Activated CD4-positive, alpha-beta T cell treated with anti-CD3 and anti-CD28 coated beads, Interleukin-2, amount 50 U/mL, for 16 hours (primary cell): Measurements from ENCODE around the gene LSM3.
"Not testable (repeated sequence)": the region's sequence is repeated elsewhere in the genome, so short reads cannot be mapped to it uniquely, and the experiment has no call there.

Source experiments
- DNase-seq: peaks from one replicate; pipeline ENCODE4 v3.0.0-alpha.2; 2020

LSM3 gene

GRCh38 chr3:14223595-14223994 is 45.0 kb downstream of the LSM3 start:
- DNase-seq: no peak

DNA sequence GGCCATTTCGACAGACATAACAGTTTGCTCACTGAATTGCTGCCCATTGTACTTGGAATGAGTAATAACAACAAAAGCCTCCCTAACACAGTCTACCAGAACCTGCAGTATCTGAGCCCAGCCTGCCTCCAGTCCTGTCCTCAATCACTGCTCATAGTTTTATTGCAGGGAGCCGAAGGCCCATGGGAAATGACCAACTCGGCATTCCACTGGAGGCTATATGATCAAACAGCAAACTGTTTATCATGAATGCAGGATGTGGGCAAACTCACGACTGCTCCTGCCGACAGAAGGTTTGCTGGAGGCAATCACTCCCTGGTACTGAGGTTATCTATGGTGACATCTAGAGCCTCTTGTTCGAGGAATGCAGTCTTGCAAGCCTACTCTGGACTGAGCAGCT is 46.3 kb downstream of the LSM3 start:
- no peak for DNase-seq

DNA sequence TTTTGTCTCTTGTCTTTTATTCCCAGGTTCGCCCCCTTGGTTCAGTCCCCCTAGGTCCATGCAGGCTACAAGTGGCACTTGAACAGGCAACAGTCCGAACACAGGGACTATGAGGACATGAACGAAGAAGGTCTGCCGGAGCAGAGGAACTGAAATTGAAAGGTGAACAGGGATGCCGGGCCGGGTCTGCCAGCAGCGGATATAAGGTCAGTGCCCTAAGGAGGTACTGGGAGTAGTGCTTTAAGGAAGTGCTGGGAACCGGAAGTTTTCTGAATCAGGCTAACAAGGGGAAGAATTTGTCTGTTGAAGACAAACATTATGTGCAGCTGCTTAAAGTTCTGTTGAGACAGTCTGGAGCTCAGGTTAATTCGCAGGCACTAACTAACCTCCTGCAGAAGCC is 46.8 kb downstream of the LSM3 start:
- no peak for DNase-seq

DNA sequence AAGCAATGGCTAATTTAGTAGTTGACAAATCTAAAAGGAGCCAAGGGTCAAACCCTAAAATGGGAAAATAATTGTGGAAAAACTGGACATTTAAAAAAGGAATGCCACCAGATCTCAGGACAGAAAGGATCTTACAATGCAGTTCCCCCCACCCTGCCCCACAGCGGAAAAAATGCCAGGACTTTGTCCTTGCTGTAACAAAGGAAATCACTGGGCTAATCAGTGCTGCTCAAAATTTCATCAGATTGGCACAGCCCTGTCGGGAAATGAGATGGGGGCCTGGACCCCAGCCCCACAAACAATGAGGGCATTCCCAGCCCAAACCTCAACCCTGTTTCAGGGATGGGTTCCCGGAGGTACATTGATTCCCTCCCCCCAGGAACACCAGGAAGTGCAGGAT is 47.7 kb downstream of the LSM3 start:
- not testable (repeated sequence) for DNase-seq

GRCh38 chr3:14227856-14228255 is 49.2 kb downstream of the LSM3 start:
- no peak for DNase-seq

- no peak for DNase-seq
These were observed 50.3 kb downstream of the LSM3 start for GRCh38 chr3:14228681-14229470.

DNA sequence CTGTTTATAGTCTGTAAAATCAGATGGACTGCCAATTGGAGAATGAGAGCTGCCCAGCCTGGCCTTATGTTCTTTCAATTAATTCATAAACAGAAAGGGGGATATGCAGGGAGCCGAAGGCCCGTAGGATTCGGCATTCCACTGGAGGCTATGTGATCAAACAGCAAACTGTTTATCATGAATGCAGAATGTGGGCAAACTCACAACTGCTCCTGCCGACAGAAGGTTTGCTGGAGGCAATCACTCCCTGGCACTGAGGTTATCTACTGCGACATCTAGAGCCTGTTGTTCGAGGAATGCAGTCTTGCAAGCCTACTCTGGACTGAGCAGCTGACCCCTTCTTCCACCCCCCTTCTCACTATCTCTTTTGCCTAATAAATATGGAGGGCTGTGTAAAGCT is 51.1 kb downstream of the LSM3 start:
- DNase-seq: not testable (repeated sequence)

DNA sequence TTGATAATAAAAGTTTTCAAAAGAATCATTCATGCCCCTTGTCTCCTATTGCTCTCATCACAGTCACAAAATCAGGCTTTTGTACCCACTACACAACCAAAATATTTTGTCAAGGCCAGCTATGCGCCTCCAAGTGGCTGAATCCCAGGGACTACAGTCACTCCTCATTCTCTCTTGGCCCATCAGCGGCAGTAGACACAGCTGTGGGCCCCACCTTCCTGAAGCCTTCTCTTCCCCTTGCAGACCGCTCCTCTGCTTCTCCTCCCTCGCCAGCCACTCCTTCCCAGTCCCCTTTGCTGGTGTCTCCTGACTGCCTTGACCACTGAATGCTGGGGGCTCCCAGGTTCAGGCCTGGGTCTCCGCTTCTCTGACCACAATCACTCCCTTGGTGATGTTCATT is 52.1 kb downstream of the LSM3 start:
- no peak for DNase-seq

DNA sequence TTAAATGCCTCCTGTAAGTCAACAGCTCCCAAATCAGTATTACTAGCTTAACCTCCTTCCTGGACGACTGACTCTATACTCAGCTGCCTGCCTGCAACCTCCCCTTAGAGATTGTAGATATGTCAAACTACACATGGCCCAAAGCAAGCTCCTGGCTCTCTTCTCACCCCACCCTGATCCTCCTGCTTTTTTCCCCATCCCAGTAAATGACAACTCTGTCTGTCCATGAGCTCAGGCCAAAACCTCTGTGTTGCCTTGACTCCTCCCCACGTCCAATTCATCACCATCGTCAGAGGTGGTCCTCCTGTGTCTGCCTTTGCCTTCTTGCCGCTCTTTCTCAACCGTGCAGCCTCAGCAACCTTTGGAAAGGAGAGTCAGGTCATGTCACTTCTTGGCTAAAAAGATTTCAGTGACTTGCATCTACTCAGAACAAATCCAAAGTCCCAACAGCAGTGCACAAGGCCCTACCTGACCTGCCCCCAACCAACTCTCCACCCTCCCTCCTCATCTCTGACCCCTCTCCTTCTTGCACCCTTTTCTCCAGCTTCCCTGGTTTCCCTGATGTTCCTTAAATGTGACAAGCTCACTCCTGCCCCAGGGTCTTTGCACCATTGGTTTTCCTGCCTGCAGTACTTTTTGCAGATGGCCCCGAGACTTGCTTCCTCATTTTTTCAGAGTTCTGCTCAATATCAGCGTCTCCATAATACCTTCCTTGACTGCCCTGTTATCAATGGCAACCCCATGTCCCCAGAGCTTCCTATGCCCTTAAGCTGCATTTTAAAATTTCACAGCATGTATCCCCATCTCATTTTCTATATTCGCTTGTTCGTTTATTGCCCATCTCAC is 52.8 kb downstream of the LSM3 start:
- no peak for DNase-seq

GRCh38 chr3:14231998-14232501 is 53.4 kb downstream of the LSM3 start:
- DNase-seq: no peak

DNA sequence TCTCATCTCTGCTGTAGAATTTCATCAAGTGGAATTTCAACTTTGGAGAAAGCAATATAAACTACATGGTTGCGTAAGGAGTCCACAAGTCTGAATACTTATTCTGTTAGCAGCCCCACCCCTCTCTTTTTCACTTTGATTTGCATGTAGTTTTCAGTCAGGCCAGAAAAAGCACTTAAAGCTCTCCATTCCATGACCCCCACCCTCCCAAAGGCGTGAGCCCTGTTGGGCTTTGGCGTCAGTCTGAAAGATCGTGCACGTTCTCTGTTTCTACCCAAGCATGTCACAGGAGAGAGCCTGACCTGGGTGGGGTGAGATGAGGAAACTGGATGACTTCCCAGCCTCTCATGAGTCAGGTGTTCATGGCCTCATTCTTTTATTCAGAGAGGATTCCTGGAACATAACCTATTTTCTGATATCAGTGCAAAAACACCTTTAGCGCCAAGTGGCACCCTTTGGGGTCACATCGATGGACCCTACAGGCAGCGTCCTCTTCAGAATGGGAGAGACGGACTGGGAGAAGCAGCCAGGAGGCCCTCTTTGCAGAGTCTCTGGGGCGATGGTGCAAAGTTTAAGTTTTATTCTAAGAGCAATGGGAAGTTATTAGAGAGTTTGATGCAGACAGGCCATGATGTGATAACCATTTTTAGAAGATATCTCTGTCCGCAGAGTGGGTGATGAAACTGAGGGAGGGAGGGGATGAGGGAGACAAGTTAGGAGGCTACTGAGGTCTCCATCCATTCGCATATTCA is 55.8 kb downstream of the LSM3 start:
- no peak for DNase-seq

DNA sequence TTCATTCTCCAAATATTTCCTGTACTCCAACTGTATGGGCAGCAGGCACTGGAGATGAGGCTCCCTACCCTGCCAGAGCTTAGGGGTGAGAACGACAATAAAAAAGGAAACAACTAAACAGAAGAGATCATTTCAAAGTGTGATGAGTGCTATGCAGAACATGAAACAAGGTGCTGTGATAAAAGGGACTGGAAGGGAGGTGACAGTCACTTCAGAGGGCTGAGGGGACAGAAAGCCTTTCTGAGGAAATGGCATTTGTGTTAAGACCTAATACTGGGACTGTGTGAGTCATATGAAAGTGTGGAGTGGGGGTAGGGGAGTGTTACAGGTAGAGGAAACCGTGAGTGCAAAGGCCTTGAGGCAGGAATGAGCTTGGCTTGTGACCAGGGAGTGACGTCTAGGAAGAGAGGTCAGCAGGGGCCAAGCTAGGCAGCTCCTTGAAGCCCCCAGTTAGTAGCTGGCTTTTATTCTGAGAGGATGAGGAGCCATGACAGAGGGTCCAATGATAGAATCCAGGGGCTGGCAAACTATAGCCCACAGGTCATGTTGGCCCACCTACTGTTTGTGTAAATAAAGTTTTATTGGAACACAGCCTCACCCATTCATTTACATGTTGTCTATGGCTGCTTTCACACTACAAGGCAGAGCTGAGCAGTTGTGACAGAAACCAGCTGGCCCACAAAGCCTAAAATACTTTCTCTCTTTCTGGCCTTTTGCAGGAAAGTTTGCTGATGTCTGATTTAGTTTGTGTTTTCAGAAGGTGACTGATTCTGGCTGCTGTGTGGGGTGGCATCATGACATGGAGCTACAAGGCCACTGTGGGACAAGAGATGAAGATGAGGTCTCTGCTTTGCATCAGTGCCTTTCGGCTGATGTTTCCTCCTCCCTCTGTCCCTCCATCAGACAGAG is 56.6 kb downstream of the LSM3 start:
- DNase-seq: no peak

DNA sequence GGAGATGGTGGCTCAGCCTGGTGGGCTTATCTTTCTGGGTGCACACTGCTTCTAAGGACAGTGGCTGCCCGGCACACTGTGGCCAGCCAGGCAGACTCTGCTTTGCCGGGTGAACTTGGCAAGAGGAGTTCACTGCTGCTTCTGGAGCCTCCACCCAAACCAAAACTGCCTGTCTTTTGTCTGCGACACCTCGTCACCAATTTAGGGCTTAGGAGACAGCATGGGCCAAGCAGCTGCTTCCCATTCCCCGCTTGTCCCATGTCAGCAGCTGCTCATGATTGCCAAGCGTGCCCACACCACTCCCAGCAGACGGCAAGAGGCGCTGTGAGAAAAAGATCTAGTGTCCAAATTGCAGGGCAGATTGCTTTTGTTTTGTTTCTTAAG is 57.3 kb downstream of the LSM3 start:
- DNase-seq: no peak

DNA sequence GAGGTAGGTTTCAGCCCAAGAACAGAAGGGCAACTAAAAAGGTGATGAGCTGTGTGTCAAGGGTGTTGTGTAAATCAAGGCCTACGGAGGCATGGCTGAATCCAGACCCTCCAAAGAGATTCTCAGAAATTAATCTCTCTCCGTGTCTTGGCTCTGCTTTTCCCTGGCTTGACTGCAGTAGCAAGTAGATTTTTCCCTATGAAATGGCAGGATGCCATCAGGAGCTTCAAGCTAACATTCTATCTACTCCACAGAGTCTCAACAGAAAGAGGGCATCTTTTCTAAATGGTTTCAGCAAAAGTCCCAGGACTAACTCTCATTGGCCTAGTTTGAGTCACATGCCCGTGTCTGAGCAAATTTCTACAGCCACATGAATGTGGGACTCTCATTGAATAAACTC is 58.3 kb downstream of the LSM3 start:
- no peak for DNase-seq

DNA sequence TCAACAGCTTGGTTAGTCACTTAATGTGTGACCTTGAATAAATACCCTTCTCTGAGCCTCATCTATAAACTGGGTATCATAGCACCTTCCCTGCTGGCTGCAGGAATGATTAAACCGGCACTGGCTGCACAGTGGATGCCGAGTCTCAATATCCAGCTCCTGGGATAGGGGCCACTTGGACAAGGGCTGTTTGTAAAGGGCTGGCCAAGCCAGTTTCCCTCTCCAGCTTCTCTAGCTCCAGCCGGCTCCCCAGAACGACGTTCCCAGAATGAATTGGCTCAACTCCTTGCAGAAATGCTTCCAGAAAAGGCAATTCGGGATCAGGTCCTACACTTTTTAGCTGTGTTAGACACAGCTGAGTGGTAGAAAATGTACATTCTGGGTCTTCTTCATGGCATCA is 58.8 kb downstream of the LSM3 start:
- DNase-seq: no peak

- DNase-seq: no peak
These were observed 59.7 kb downstream of the LSM3 start for GRCh38 chr3:14238356-14238755.

- DNase-seq: no peak
These were observed 60.3 kb downstream of the LSM3 start for GRCh38 chr3:14238930-14239329.

DNA sequence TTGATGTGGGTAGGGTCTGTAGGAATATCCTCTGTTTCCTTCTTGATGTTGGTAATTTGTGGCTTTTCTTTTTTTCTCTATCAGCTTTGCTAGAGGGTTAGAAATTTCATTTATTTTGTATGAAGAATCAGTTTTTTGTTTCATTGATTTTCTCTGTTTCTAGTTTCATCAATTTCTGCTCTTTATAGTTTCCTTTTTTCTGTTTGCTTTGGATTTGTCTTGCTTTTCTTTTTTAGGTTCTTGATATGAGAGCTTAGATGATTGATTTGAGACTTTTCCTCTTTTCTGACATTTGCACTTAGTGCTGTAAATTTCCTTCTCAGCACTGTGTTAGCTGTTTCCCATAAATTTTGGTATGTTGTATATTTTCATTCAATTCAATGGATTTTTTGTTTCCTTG is 61.3 kb downstream of the LSM3 start:
- no peak for DNase-seq

DNA sequence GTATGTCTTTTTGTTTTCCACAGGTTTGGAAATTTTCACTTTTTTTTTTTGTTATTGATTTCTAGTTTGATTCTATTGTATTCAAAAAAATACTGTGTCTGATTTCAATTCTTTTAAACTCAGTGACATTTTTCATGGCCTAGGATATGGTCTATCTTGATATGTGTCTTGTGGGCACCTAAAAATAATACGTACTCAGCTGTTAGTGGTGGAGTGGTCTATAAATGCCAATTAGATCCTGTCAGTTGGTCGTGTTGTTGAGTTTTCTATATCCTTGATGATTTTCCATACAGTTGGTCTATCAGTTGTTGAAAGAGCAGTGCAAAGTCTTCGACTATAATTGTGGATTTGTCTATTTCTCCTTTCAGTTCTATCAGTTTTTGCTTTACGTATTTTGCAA is 61.7 kb downstream of the LSM3 start:
- no peak for DNase-seq

DNA sequence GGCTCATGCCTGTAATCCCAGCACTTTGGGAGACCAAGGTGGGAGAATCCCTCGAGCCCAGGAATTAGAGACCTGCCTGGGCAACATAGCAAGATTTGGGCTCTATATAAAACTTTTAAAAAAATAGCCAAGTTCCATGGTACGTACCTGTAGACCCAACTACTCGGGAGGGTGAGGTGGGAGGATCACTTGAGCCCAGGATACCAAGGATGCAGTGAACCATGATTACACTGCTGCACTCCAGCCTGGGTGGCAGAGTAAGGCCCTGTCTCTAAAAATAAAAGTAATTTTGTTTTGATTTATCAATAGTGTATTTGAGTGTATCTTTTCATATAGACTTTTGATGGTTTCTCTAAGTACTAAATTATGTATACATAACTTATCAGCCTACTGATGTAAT is 63.1 kb downstream of the LSM3 start:
- no peak for DNase-seq

GRCh38 chr3:14242490-14243311 is 64.1 kb downstream of the LSM3 start:
- no peak for DNase-seq
